Body of pancreas (tissue), 4 donors: ENCODE data around the gene CEP72. TPM values are rescaled to one million over a fixed set of nuclear protein-coding genes. Genes with fewer than 3 reads are reported as not detected.

Experiments used
- ATAC-seq: fragments of 150-250 bp; one replicate; pipeline ENCODE4 v1.9.1; 2016
- DNase-seq, 4 donors: peaks; one replicate each; pipeline ENCODE4 v3.0.0-alpha.2; 2019
- H3K27ac ChIP-seq, 4 donors: fragments of 200-600 bp; sonication (generic); 1 replicate in 3 of 4; 2 replicates in 1 of 4; pipeline versions ENCODE4 v1.5.1 to v1.6.1; 2016 to 2019; ENCODE audit warnings: mild to moderate bottlenecking in 1 of 4, mixed read lengths in 1 of 4, moderate library complexity in 1 of 4
- H3K27me3 ChIP-seq, 2 donors: fragments of 200-600 bp; sonication (generic); one replicate each; pipeline ENCODE4 v1.6.0; 2016; ENCODE audit warnings: mild to moderate bottlenecking in 1 of 2
- H3K36me3 ChIP-seq, 2 donors: fragments of 200-600 bp; sonication (generic); replicated peaks in 1 of 2; 2 replicates each; pipeline ENCODE4 v1.5.1; 2016; ENCODE audit warnings: low read depth in 2 of 2; ENCODE audit not compliant: insufficient read depth in 1 of 2
- H3K4me1 ChIP-seq: fragments of 200-600 bp; sonication (generic); one replicate; pipeline ENCODE4 v1.6.0; 2016
- H3K4me3 ChIP-seq, 2 donors: fragments of 200-600 bp; sonication (generic); 1 replicate in 1 of 2; 2 replicates in 1 of 2; pipeline ENCODE4 v1.5.1; 2016 to 2019
- H3K9me3 ChIP-seq, 3 donors: fragments of 200-600 bp; sonication (generic); 1 replicate in 2 of 3; 2 replicates in 1 of 3; pipeline ENCODE4 v1.5.1; 2016
- CTCF ChIP-seq, 7 experiments: fragments of 450-650 bp in 4 of 7; fragments of 200-600 bp in 3 of 7; sonication (generic) in 3 of 7; IDR thresholded peaks; one replicate each; pipeline ENCODE4 v1.5.1; 2016 to 2019; ENCODE audit warnings: antibody characterized with exemption in 7 of 7
- POLR2A ChIP-seq, 3 donors: fragments of 450-650 bp; IDR thresholded peaks; one replicate each; pipeline ENCODE4 v1.6.1; 2016; ENCODE audit warnings: antibody characterized with exemption in 3 of 3, mild to moderate bottlenecking in 2 of 3
- WGBS, 2 donors: methylation state at CpG; one replicate each; pipeline ENCODE4 v1.1.5; 2017; 5-methylcytosine and 5-hydroxymethylcytosine counted together
- intact Hi-C: fragments of 100-400 bp; cut with DNase I; formaldehyde crosslinking; loops from one replicate; pipeline ENCODE4 v1.15.1; 2023
- total RNA-seq, 2 donors: library from RNA; depleted of rRNA; stranded (reverse); fragments of >200 nt; gene quantifications; one replicate each; pipeline ENCODE4 v1.1.0, GENCODE V29; 2016

The CEP72 gene
- total RNA-seq, 2 donors from 2014 or later = 1.3 to 7.8 TPM

GRCh38 chr5:568061-568781, 43.9 kb upstream of the CEP72 start:
- Histone ChIP-seq H3K27ac (no peak overlapping the region), H3K27me3 (no peaks in the 10 kb centered on the region), H3K4me1 (peaks cover 9% of the 10 kb centered on the region), H3K9me3 (no peaks in the 10 kb centered on the region), H3K36me3 (no peaks in the 10 kb centered on the region), H3K4me3 (no peak overlapping the region)
- WGBS, 2 donors = 64 to 73% methylated on average over 15 to 27 of the region's 27 CpGs
- no peak for ATAC-seq
- DNase-seq = no peak
- intact Hi-C loops = no loop called here
- TF ChIP-seq POLR2A (IDR thresholded peaks at IDR 0.05) (no peak), CTCF (IDR thresholded peaks at IDR 0.05) (no peak)

GRCh38 chr5:568809-569208, 43.3 kb upstream of the CEP72 start:
- TF ChIP-seq POLR2A (IDR thresholded peaks at IDR 0.05) (no peak), CTCF (IDR thresholded peaks at IDR 0.05) (no peak)
- DNase-seq (no peak), ATAC-seq (no peak)
- Histone ChIP-seq H3K4me3 (no peak overlapping the region), H3K27ac (no peak overlapping the region), H3K4me1 (peaks cover 9% of the 10 kb centered on the region), H3K9me3 (no peaks in the 10 kb centered on the region), H3K27me3 (no peaks in the 10 kb centered on the region), H3K36me3 (no peaks in the 10 kb centered on the region)
- WGBS, 2 donors = 87 to 89% methylated on average over 6 to 8 of the region's 8 CpGs
- intact Hi-C loops = no loop called here

GRCh38 chr5:569358-569867, 42.7 kb upstream of the CEP72 start:
- no peaks in the 10 kb centered on the region for H3K27me3 ChIP-seq
- intact Hi-C loops = no loop called here
- DNase-seq = no peak
- no peak overlapping the region for H3K27ac ChIP-seq
- H3K9me3 ChIP-seq = no peaks in the 10 kb centered on the region
- WGBS, 2 donors = 85 to 91% methylated on average over 15 to 23 of the region's 23 CpGs
- peaks cover 9% of the 10 kb centered on the region for H3K4me1 ChIP-seq
- no peak overlapping the region for H3K4me3 ChIP-seq
- no peak for TF ChIP-seq POLR2A (IDR thresholded peaks at IDR 0.05)
- TF ChIP-seq CTCF (IDR thresholded peaks at IDR 0.05) = no peak
- ATAC-seq = no peak
- no peaks in the 10 kb centered on the region for H3K36me3 ChIP-seq

GRCh38 chr5:569868-570361, 42.2 kb upstream of the CEP72 start:
- DNase-seq (no peak), ATAC-seq (no peak)
- 66 to 83% methylated on average over 3 to 20 of the region's 21 CpGs for WGBS, 2 donors
- no peak for TF ChIP-seq POLR2A (IDR thresholded peaks at IDR 0.05)
- TF ChIP-seq CTCF (IDR thresholded peaks at IDR 0.05) = no peak
- no peak overlapping the region for H3K4me3 ChIP-seq
- H3K9me3 ChIP-seq = no peaks in the 10 kb centered on the region
- intact Hi-C loops = no loop called here
- no peaks in the 10 kb centered on the region for H3K27me3 ChIP-seq
- no peak overlapping the region for H3K27ac ChIP-seq
- H3K4me1 ChIP-seq = peaks cover 9% of the 10 kb centered on the region
- H3K36me3 ChIP-seq = no peaks in the 10 kb centered on the region

GRCh38 chr5:570446-570845, 41.7 kb upstream of the CEP72 start:
- ATAC-seq (no peak), DNase-seq (no peak)
- 76 to 87% methylated on average over 6 to 15 of the region's 17 CpGs for WGBS, 2 donors
- H3K9me3 ChIP-seq = no peaks in the 10 kb centered on the region
- H3K4me1 ChIP-seq = peaks cover 9% of the 10 kb centered on the region
- H3K27me3 ChIP-seq = no peaks in the 10 kb centered on the region
- no peak for TF ChIP-seq CTCF (IDR thresholded peaks at IDR 0.05)
- no peak for TF ChIP-seq POLR2A (IDR thresholded peaks at IDR 0.05)
- no peaks in the 10 kb centered on the region for H3K36me3 ChIP-seq
- no peak overlapping the region for H3K4me3 ChIP-seq
- intact Hi-C loops = no loop called here
- H3K27ac ChIP-seq = no peak overlapping the region
